Raji (cell line): ENCODE measurements around the gene SVOP.

Experiments used
- POLR2A ChIP-seq: IDR thresholded peaks from 2 replicates; pipeline ENCODE4 v1.6.1; 2011; ENCODE audit warnings: low read depth, low read length, control low read depth; ENCODE audit not compliant: insufficient read depth

SVOP gene

DNA sequence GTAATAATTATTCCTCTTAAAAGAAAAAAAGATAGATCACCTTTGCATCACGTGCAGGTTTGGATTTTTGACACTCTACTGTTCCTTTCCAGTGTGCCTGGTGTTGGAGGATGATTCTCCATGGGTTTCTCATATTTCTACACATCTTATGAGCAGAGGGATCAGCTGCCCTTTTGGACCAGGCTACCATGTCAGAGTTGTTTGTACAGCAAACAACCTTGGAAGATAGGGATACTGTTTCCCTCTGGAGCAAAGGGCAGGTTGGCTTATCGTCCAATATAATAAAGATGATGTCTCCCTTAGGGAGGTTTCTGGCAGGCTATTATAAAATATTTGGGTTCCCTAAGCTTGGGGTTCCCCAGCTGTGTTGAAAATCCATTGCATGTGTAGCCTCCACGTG is 98.9 kb downstream of the SVOP start:
- no peak for TF ChIP-seq POLR2A

DNA sequence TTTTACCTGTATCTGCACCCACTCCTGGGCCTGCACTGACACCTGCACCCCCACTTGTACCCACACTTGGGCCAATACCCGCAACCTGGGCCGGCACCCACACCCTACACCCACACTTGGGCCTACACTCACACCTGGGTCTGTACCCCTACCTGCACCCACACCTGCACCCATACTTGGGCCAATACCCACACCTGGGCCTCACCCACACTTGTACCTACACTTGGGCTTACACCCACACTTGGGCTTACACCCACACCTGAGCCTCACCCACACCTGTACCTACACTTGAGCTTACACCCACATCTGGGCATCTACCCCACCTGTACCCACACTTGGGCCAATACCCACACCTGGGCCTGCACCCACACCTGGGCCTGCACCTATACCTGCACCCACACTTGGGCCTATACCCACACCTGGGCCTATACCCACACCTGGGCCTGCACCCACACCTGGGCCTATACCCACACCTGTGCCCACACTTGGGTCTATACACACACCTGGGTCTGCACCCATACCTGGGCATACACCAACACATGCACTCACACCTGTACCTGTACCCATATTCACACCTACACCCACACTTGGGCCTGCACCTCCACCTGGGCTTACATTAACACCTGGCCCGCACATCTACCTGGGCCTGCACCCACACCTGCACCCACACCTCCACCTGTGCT is 101.8 kb downstream of the SVOP start:
- TF ChIP-seq POLR2A: no peak

- no peak for TF ChIP-seq POLR2A
Observed at GRCh38 chr12:108918206-108918605, 102.7 kb downstream of the SVOP start.

GRCh38 chr12:108916336-108916735 is 104.5 kb downstream of the SVOP start:
- no peak for TF ChIP-seq POLR2A

- TF ChIP-seq POLR2A: no peak
Observed at GRCh38 chr12:108915632-108916133, 105.2 kb downstream of the SVOP start.

- TF ChIP-seq POLR2A: no peak
Observed at GRCh38 chr12:108914121-108914531, 106.7 kb downstream of the SVOP start.

- no peak for TF ChIP-seq POLR2A
Observed at GRCh38 chr12:108912361-108912760, 108.5 kb downstream of the SVOP start.

GRCh38 chr12:108911915-108912314 is 109.0 kb downstream of the SVOP start:
- TF ChIP-seq POLR2A: no peak

GRCh38 chr12:108910336-108910735 is 110.5 kb downstream of the SVOP start:
- TF ChIP-seq POLR2A: no peak

DNA sequence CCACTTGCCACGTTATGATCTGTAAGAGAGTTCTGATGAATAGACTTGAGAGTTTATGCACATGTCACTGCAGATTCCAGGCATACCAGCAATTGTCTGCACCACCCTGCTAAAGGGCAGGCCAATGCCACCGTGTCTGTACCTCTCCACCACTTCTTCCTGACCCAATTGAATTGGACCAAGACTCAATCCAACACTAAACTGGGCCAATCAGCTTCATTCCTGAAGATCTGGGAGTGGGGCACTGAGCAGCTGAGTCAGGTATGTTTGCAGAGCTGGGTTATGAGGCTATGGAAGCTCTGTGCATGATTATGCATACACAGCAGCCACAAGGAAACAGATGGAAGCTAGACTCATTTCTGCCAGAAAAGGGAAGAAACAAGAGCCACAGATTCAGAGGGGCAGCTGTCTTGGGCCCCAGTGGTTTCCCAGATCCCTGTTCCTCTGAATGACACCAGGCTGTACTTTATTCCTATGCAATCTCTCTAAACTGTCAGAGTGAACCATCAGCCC is 113.0 kb downstream of the SVOP start:
- no peak for TF ChIP-seq POLR2A

GRCh38 chr12:108906971-108907370 is 113.9 kb downstream of the SVOP start:
- TF ChIP-seq POLR2A: no peak

DNA sequence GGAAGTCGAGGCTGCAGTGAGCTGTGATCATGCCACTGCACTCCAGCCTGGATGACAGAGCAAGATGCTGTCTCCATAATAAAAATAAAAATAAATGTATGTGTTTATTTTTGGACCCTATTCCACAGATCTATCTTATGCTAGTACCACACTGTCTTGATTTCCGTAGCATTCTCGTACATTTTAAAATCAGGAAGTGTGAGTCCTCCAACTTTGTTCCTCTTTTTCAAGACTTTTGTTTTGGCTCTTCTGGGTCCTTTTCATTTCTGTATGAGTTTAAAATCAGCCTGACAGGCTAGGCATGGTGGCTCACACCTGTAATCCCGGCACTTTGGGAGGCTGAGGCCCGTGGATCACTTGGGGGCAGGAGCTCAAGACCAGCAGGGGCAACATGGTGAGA is 115.1 kb downstream of the SVOP start:
- TF ChIP-seq POLR2A: no peak

- no peak for TF ChIP-seq POLR2A
Observed at GRCh38 chr12:108899145-108899544, 121.7 kb downstream of the SVOP start.

- no peak for TF ChIP-seq POLR2A
Observed at GRCh38 chr12:108896817-108897216, 124.1 kb downstream of the SVOP start.

GRCh38 chr12:108896336-108896735 is 124.5 kb downstream of the SVOP start:
- TF ChIP-seq POLR2A: no peak

DNA sequence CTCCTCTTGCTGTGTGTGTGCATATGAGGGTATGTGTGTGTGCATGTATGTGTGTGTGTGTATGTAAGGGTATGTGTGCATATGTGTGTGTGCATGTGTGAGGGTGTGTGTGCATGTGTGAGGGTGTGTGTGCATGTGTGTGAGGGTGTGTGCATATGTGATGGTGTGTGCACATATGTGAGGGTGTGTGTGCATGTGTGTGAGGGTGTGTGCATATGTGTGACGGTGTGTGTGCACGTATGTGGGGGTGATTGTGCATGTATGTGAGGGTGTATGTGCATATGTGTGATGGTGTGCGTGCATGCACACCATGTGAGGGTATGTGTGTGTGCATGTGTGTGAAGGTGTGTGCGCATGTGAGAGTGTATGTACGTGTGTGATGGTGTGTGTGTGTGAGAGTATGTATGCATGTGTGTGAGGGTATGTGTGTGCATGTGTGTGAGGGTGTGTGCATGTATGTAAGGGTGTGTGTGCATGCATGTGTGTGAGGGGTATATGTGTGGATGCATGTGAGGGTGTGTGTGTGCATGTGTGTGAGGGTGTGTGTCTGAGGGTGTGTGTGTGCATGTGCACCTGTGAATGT is 125.6 kb downstream of the SVOP start:
- TF ChIP-seq POLR2A: no peak
